GM06990 (cell line): ENCODE measurements around the gene CAPS.

Experiments used
- DNase-seq: peaks from one replicate; pipeline ENCODE4 v3.0.0-alpha.2; 2011; ENCODE audit not compliant: insufficient read length; ENCODE audit errors: extremely low read depth
- H3K27me3 ChIP-seq: replicated peaks from 2 replicates; pipeline ENCODE4 v1.6.0; 2011; ENCODE audit warnings: low read length; ENCODE audit not compliant: control insufficient read depth, insufficient read depth
- H3K36me3 ChIP-seq: 2 replicates; pipeline ENCODE4 v1.5.1; 2011; ENCODE audit warnings: low read length; ENCODE audit not compliant: control insufficient read depth, insufficient read depth
- H3K4me3 ChIP-seq: replicated peaks from 2 replicates; pipeline ENCODE4 v1.5.1; 2011; ENCODE audit warnings: low read depth, mild to moderate bottlenecking, control low read depth, low read length
- TF ChIP-seq, protein P1 (sequence below): IDR thresholded peaks from 2 replicates; pipeline ENCODE4 v1.5.1; 2011; ENCODE audit warnings: low read length, control low read depth, mild to moderate bottlenecking, inconsistent platforms; ENCODE audit not compliant: insufficient read depth, poor library complexity, severe bottlenecking

CAPS gene

GRCh38 chr19:5894704-5895349 lies 19.2 kb upstream of the CAPS start:
- H3K36me3 ChIP-seq, result peaks cover 8% of the 10 kb centered on the region
- no peak for DNase-seq
- no peaks in the 10 kb centered on the region for H3K27me3 ChIP-seq
- TF ChIP-seq, protein P1, sequence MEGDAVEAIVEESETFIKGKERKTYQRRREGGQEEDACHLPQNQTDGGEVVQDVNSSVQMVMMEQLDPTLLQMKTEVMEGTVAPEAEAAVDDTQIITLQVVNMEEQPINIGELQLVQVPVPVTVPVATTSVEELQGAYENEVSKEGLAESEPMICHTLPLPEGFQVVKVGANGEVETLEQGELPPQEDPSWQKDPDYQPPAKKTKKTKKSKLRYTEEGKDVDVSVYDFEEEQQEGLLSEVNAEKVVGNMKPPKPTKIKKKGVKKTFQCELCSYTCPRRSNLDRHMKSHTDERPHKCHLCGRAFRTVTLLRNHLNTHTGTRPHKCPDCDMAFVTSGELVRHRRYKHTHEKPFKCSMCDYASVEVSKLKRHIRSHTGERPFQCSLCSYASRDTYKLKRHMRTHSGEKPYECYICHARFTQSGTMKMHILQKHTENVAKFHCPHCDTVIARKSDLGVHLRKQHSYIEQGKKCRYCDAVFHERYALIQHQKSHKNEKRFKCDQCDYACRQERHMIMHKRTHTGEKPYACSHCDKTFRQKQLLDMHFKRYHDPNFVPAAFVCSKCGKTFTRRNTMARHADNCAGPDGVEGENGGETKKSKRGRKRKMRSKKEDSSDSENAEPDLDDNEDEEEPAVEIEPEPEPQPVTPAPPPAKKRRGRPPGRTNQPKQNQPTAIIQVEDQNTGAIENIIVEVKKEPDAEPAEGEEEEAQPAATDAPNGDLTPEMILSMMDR, result no peak
- no peak overlapping the region for H3K4me3 ChIP-seq

DNA sequence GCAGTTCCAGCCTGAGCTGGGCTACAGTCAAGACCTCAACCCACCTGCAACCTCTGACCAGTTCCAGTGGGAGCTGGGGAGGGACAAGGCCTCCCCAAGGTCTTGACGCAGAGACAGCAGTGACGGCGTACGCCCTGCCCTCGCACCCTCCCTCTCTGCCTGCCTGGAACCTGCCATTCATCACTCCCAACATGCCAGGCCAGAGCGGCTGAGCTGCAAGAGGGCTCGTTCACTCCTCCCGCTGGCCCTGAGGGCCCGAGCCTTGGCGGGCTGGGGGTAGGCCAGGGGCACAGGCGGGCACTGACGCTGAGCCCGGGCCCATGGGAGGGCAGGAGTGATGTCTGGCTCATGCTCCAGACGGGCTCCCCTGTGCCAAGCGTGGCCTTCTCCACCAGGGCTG lies 18.6 kb upstream of the CAPS start:
- TF ChIP-seq, protein P1, result no peak
- Histone ChIP-seq H3K36me3 (peaks cover 9% of the 10 kb centered on the region), H3K4me3 (no peak overlapping the region), H3K27me3 (no peaks in the 10 kb centered on the region)
- no peak for DNase-seq

DNA sequence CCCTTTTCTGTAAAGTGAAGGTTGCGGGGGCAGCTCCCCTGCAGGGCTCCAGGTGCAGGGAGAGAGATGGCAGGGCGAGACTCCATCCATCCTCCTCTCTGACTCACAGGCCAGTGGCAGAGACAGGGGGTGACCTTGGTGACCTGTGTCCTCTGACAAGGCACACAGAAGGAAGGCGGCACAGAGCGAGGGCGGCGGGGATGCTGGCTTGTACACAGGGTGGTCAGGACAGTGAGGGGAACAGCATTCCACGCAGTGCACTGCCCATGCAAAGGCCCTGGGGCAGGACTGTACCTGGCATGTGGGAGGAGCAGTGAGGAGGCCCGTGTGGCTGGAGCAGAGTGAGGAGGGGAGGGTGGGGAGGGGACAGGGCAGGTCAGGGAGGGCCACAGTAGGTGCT lies 18.2 kb upstream of the CAPS start:
- no peak for DNase-seq
- H3K4me3 ChIP-seq, result no peak overlapping the region
- no peaks in the 10 kb centered on the region for H3K27me3 ChIP-seq
- peaks cover 10% of the 10 kb centered on the region for H3K36me3 ChIP-seq
- TF ChIP-seq, protein P1, result no peak

DNA sequence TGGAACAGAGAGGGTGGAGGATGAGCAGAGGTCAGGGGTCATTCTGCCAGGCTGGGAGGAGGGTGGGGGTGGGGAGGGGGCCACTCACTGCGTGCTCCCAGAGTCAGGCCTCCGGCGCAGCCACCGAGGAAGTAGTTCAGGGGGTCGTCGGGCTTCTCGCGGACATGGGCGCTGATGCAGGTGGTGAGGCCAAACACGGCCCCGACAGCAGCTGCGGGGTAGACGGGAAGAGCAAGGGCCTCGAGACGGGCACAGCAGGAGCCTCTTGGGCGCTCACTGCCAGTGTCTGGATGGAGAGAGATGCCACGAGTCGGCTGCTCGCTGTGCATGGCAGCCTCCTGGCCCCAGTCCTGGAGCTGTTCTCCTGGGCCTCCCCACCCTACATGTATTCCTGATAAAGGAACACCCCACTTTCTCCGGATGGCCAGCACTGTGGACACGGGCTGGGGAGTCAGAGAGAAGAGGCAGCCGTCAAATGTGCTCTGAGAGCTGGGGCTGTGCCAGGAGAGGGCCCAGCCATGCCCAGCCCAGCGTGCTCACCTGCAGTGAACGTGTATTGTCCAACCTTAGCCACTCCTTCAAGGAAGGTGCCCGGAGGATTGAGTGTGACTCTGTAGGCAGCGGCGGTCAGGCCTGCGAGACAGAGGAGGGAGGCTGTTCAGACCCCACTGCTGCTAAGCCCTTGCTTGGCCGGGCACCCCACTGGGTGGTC lies 17.5 kb upstream of the CAPS start:
- no peak for DNase-seq
- Histone ChIP-seq H3K4me3 (no peak overlapping the region), H3K27me3 (no peaks in the 10 kb centered on the region), H3K36me3 (peaks cover 13% of the 10 kb centered on the region)
- TF ChIP-seq, protein P1, result no peak

DNA sequence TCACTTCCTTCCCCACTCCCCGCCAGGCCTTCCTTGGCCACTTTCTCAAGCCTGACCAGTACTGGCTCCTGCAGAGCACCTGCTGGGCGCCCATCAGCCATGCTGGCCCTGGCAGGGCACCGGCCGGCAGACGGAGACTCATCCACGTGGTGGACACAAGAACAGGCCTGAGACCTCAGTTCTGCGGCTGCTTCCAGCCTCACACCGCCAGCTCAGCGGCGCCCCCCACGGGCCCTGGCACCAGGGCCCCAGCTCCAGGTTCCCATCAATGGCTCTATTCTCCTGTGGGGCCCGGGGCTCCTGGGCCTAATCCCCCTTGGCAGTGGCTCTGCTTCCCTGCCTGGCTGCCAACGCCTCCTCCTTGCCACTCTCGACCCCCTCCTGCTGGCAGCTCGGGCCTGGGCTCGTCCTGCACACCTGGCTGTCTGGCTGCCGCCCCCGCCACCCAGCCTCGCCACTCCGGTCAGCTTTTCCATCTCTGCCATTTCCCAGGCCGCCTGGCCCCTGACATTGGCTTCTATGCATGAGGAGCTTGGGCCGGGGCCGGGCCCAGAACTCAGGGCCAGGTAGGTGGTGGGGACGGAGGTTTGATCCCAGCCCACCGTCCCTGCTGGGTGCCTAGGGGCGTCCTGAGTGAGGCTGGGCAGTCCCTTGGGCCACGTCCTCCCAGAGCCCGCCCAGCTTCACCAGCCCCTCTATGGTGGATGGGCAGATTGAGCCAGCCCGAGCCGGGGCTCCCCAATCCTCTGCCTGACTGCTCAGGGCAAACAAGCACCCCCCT lies 16.7 kb upstream of the CAPS start:
- Histone ChIP-seq H3K27me3 (no peaks in the 10 kb centered on the region), H3K36me3 (peaks cover 13% of the 10 kb centered on the region), H3K4me3 (no peak overlapping the region)
- DNase-seq, result no peak
- TF ChIP-seq, protein P1, result peak; percentile 4
